ENCODE measurements around the gene SAMHD1.

- no peak for TF ChIP-seq POLR2A (IDR thresholded peaks at IDR 0.05; ENCODE audit: low read depth, low read length)
- TF ChIP-seq TAF1 (IDR thresholded peaks at IDR 0.05; ENCODE audit: borderline replicate concordance, low read depth, low read length): no peak
Observed at GRCh38 chr20:36859700-36860330, 91.7 kb downstream of the SAMHD1 start.

Measured in GM12892 (cell line).